HG03025 (cell line): ENCODE results near the gene F2R.

Source experiments
- ATAC-seq: cut with Tn5 transposase; IDR thresholded peaks from one replicate; pipeline ENCODE4 v1.9.1; 2021; ENCODE audit warnings: mild to moderate bottlenecking, moderate library complexity; ENCODE audit not compliant: unreplicated experiment, low FRiP score

The F2R gene

DNA sequence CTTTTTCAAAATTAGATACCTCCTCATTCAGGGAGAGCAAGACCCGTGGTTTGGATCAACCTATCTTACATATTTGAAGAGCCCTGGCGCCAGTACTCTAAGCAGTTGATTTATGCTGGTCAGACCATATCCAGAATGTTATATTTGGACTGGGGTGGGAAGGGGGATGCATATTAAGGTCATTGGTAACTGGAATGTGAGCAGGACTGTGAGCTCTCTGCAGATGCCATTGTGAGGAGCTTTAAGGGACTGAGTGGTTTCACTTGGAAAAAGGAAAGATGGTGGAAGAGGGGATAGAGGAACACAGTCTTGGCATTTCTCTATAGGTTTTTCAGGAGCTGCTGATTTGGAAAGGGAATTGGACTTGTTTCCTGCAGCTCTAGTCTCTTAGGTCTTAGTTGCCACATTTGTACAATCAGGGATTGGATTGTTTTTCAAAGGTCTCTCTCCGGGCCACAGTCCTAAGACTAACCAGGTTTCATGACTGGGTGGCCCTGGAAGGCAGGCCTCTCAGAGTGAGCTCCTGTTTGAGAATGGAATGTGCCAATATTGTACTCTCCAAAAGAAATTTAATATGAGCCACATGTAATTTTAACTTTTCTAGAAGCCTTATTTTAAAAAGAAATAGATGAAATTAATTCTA lies 25.8 kb upstream of the F2R start:
- ATAC-seq: no peak

DNA sequence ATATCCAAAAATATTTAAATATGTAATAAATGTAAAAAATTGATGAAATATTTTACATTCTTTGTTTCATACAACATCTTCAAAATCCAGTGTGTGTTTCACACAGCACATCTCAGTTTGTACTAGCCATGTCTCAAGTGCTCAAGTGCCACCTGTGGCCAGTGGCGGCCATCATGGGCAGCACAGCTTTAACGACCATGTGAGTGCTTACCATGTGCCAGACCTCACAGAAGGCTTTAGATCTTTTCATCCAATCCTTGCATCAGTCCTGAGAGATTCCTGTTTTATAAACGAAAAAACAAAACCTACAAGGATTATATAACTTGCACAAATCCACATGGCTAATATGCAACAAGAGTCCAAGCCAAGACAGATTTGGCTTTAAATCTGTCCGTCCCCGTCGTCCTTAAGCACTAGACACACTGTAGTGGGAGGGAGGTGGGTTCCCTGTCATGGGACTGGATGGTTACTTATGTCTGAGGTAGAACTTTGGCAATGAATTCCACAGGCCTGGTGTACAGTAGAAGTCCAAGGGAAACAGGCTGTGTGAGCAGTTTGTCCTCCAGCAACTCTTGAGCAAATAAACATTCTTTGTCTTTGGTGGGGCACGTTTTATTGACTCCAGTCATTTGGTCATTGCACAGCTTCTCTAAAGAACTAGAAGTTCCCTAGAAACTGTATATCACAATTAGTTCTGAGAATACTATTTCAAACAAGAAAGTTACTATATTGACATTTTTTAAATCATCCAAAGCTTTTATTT lies 25.0 kb upstream of the F2R start:
- ATAC-seq: no peak

- ATAC-seq: no peak
Observed at GRCh38 chr5:76691467-76692273, 24.3 kb upstream of the F2R start.

GRCh38 chr5:76692274-76692540 lies 23.7 kb upstream of the F2R start:
- no peak for ATAC-seq

- no peak for ATAC-seq
Observed at GRCh38 chr5:76692651-76693050, 23.3 kb upstream of the F2R start.

GRCh38 chr5:76693141-76693540 lies 22.8 kb upstream of the F2R start:
- ATAC-seq: no peak

DNA sequence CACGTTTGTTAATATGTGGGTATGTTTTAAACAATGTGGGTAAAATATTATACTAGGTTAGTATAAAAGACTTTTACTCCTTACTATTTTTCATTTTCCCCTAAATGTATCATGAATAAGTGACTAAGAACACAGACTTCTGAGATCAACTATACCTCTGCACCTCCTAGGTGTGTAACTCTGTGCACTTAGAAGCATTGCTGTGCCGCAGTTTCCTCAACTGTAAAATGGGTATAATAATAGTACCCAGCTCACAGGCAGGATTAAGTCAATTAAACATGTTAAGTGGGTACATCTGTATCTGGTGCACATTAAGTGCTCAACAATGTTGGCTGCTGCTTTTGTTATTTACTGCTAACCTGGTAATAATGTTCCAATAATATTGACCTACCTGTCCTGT lies 21.6 kb upstream of the F2R start:
- ATAC-seq: no peak

DNA sequence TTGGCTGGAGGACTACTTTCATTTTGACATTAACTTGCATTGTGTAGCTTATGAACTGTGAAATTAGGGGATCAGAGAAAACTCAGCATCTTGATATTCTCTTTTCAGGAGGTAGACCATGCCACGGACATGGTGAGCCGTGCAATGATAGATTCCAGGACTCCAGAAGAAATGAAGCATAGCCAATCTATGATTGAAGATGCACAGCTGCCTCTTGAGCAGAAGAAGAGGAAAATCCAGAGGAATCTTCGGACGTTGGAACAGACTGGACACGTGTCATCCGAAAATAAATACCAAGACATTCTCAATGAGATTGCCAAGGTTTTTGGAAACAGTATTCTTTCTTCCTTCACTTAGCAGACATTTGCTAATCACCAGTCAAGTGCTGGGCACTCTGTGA lies 20.6 kb upstream of the F2R start:
- ATAC-seq: no peak

DNA sequence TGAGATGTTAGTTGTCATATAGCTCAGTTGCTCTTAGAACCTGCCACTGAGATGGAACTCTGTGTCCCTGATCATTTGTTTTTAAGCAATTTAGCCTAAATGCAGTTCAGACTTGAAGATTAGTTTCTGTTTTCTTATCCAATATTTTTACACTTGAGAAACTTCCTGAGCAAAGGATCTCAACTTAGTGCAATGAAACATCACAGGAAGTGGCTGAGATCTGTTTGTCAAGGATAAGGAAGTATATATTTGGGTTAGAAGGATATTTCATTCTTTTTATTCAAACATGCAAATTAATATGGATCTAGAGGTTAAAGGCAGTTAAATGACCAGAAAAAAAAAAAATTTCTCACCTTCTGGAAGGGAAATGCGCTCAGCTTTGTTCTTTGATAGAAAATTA lies 19.7 kb upstream of the F2R start:
- ATAC-seq: no peak

GRCh38 chr5:76697670-76698069 lies 18.3 kb upstream of the F2R start:
- no peak for ATAC-seq

GRCh38 chr5:76700571-76700970 lies 15.4 kb upstream of the F2R start:
- ATAC-seq: no peak

DNA sequence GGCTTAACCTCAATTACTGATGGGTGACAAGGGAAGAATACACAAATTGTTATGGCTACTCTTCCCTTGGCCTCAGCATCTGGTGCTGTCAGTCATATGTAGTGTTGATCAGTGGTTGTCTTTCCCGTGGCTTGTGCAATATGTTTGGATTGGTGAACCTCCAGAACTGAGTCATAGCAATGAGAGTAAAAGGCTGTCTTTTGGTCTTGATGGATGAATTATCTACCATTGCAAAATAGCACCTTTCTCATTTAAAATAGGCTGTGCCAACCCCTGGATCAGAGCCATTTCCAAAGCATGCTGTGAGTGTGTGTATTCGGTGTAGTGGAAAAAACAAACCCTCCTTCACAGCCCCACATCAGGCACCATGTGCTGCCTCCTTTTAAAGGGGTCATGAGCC lies 14.6 kb upstream of the F2R start:
- no peak for ATAC-seq

DNA sequence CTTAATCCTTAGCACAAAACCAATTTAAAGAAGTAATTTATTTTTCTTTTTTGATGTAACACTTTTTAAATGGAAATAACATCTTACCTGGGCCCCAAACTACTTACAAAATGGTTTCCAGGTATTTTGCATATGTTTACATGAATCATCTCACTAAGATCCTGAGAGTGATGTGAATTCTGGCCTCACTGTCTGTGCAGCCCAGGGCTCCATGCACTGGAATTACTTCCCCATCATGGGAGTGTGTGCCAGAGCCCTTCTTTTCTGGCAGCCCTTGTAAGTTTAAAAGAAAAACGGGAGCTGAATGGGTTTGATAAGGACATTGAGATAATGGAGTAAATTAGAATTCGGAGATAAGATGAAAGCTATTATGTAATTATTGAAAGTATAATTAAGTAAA lies 12.2 kb upstream of the F2R start:
- no peak for ATAC-seq

- no peak for ATAC-seq
Observed at GRCh38 chr5:76704131-76704663, 11.7 kb upstream of the F2R start.

GRCh38 chr5:76705574-76705973 lies 10.4 kb upstream of the F2R start:
- ATAC-seq: no peak

DNA sequence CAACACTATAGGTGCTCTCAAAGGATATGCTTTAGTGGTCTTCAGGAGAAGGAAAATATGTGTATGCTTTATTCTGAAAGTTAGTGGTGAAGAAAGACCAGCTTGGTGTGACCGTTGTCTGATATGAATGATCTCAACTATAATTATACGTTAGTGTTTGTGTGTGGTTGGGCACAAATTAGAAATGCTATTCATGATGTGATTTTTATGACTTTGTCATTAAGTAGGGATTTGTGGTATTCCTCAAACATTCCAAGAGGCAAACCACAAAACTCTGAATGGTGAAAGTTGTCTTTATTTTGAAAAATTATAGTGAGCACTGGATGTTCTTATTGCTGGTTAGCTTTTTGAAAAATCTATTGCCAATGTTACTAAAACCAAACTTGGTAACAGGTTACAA lies 6.2 kb upstream of the F2R start:
- no peak for ATAC-seq

DNA sequence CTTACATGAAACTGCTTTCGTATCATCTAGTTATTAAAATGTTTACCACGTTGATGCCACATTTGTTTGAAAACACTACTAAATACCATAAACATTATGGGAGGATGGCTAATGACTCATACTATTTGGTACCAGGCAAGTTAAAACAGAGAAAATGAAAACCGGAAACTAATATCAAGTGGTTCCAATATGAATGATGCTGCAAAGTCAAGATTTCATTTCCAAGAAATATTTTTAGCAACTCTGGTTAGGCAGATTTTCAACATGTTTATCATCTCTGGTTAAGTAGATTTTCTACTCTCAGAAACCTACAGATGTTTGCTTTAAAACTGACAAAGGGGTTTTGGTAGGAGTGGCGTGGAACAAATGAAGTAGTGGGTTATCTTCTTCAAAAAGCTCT lies 4.9 kb upstream of the F2R start:
- no peak for ATAC-seq

- ATAC-seq: no peak
Observed at GRCh38 chr5:76714751-76715485, 1.0 kb upstream of the F2R start.

DNA sequence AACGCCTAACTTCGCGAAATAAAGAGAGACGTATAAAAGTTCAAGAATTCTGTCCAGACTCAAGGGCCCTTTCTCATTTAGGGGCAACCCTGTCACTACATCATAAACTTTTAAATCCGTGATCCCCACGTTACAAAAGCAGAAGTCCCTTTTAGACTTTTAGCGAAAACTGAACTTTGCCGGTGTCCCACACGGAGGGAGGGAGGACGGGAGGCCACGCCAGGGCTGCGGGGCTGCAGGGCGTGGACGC lies 515 bp upstream of the F2R start:
- ATAC-seq: no peak

DNA sequence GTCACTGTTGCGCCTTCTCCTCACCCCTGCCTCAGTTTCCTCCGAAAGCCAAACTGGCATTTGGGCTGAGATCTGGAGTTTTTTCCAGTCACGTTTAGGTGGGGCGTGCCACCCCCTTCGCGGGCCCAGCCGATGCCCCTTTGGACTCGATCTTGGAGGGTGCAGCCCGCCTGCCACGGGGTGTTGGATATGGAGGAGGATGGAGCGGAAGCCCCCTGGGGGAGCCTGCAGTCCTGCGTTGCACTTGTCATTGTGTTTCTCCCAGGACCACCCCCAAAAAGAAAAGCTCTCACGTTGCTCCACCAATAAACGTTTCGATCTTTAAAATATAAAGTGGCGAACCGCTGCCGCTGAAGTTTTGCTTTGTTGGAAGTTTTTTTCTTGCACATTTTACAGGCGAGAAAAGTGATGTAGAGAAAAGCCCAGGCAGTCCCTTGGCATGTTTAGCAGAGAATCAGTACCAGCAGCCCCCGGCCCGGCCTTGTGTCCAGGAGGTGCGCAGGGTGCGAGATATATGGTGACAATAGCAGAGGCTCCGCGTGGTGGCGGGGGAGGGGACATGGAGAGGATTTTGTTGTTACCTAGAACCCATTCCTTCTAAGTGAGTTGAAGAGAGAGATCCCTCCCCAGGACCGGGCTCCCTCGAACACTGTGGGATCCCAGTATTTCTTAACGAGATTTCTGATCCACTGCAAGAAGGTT lies 681 bp downstream of the F2R start:
- no peak for ATAC-seq
